Activated CD4-positive, alpha-beta T cell treated with anti-CD3 and anti-CD28 coated beads, Interleukin-10, Interleukin-2, amounts not matched to agents 100 ng/mL and 50 ng/mL, durations not matched to agents 16 hours and 8 hours (primary cell): Measurements from ENCODE around the gene VDR.

ENCODE experiments used
- DNase-seq: peaks from one replicate; pipeline ENCODE4 v3.0.0-alpha.2; 2020

Gene VDR

DNA sequence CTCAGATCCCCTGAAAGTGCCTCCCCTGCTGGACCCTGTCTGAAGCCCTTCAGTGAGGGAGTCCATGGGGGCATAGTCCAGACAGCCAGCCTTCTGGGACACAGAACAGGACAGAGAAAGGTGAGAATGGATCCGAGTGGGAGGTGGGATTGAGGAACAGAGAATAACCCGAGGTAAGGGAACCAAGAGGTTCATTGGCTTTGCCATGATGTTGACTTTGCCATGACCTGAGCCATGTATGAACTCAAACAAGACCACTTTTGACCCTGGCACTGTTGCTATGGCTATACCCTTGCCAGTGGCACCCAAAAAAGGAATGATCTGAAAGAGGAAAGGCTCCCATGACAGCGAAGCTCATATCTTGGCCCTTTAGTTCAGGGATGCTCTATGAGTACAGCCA is 22.6 kb upstream of the VDR start:
- DNase-seq = no peak

DNA sequence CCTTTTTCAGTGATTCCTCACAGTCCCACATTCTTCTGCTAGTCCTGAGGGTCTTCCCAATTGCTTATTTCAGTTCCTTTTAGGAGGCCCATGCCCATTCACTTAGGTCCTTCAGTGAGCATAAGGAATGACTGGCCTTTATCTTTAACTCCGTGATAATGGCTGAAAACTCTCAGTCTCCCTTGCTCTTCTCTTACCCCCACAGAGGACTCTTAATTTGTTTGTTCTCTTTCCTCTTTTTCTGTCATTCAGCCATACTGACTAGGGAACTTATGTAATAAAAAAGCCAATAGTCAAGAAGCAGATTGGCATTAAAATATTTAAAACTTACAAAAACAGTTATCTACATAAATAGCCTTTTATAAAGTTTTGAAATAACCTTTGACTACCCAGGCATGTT is 17.1 kb upstream of the VDR start:
- no peak for DNase-seq

DNA sequence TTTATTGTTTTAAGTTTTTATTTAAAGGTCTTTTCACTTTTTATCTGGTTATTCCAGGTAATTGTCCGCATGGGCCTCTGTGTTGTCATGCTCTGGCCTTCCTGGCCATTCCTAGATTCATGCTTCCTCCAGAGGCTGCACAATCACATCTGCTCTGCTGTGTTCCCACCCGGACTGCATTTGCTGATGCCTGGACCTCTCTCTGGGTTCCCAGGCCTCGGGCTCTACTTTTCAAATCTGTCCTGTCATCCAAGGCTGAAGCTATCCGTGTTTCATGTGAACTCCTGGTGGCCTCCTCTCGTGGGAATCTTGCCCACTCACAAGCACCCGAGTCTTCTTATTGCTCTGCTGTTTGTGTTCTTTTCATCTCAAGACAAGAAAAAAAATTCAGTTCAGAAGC is 16.1 kb upstream of the VDR start:
- DNase-seq = no peak

DNA sequence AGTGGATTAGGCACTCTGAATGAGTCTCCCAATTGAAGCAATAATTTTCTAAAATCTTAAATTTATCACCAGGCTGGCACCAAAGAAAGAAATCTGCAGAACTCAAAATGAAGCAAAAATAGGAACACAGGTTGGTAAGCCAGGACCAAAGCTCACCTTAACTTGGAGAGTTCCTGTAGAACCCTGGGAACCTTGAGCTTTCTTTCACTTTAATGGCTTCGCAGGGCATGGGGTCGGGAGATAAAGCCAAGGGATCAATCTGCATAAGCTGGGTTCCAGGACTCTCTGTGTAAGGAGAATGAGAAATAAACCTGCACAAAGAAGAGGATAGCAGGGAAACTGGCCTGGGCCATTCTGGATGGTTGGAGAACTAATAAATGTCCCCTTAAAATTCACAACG is 8.3 kb upstream of the VDR start:
- DNase-seq = no peak

DNA sequence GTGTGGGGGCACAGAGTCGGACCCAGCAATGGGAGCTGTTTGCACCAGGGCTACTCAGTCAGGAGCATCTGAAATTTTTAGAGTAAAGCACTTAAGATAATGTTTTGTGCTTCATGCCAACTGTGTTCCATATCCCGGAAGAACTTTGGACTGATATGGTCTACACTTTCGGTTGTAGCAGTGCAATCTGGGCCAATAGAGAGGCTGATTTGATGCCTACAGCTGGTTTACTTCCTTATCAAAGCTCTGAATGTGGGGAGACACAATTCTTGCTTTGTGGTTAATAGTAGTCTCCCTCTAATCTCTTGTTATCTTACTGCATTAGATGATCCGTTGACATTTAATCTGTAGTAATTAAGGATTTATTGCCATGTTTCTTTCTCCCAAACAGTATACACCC is 7.8 kb upstream of the VDR start:
- no peak for DNase-seq

DNA sequence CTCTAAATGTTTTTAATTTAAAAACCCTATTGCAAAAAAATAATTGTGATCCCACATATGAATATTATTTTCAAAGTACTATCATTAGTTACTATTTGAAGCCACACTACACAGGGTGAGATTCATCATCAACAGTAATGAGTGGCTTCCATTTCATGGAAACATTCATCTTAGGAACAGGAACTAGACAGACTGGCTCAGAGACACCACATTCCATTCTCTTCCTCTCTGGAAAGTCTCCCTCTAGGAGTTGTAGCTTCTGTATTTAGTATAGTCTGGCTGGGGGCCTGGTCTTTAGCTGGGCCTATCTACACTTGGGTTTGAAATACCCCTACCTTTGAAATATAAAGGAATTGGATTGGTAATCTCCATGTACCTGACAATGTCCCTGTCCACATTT is 6.2 kb upstream of the VDR start:
- DNase-seq = no peak

DNA sequence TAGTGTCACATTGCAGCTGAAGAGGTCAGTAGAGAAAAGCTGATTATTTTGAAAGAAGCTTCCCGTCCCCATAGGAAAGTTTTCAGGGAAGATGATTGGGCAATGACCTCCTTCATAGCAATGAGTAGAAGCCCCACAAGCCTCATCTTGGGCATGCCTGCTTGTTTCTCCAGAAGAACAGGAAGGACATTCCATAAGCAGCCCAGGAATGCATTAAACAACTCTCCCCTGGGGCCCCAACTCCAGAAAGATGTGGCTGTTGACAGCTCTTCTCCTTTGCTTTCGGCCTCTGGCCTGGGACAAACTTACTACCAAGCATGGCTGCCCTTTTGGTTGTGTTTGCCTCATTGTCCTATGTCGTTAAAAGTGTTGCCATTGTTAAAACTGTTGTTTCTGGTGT is 5.7 kb upstream of the VDR start:
- no peak for DNase-seq

DNA sequence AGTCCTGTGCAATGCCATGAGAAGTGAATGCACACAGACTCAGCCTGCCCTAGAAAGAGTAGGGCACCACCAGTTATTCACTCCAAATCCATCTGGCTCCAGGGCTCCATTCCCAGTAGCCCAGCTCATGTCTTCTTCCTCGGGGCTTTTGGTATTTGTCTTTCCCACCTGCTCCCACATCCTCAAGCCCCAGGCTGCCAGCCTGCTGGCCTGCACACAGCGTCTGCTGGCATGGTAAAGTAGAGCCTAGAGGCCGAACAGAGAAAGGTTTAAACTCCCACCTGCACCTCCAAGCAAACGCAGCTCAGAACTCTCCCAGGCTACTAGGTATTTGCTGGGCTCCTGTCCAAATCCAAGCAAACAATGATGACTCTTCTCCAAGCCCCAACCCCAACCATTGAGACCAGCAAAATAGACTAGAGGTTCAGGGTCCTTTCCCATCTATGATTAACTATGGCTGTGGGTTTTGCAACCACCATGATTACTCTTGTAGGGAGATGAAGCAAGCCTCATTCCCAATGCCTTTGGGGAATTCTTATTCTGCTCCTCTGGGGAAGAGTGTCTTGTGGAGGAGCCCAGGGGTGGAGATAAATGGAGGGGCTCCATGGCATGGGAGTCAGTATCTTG is 5.2 kb upstream of the VDR start:
- no peak for DNase-seq

DNA sequence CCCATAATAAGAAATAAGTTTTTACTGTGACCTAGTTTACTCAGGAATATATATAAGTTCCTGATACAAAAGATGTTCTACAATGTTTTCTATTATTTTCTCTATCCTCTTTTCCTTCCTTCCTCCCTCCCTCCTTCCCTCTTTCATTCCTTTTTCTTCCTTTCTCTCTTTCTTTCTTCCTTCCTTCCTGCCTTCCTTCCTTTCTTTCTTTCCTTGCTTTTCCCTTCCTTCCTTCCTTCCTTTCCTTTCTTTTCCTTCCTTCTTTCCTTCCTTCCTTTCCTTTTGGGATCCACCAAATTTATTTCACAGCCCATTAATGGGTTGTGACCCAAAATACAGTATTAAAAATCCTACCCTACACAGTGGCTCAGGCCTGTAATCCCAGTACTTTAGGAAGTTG is 3.9 kb upstream of the VDR start:
- no peak for DNase-seq

DNA sequence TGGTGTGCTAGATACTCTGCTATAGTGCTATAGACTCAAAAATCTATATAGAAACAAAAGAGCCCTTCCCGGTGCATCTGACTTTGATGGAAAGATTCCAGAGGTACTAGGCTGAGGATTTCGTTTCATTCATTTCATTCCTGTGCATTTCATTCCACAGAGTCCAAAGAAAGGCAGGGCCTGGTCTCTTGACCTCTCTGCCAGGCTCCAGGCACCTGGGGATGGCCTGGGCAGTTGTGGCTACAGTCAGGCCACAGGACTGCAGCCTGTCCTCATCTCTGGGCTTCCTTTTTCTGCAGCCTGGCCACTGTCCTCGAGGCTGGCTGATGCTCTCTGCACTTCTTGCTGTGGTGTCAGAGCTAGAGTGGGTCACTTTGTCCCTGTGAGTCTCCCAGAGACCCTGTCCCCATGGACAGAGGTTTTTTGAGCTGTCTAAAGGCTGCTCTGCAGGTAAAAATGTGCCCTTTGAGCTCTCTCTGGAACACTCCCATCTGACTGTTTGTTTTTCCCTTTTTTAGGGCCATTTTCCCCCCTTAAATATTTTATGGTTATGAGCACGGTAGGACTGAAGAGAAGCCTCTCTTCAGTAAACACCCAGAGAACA is 3.2 kb upstream of the VDR start:
- no peak for DNase-seq

DNA sequence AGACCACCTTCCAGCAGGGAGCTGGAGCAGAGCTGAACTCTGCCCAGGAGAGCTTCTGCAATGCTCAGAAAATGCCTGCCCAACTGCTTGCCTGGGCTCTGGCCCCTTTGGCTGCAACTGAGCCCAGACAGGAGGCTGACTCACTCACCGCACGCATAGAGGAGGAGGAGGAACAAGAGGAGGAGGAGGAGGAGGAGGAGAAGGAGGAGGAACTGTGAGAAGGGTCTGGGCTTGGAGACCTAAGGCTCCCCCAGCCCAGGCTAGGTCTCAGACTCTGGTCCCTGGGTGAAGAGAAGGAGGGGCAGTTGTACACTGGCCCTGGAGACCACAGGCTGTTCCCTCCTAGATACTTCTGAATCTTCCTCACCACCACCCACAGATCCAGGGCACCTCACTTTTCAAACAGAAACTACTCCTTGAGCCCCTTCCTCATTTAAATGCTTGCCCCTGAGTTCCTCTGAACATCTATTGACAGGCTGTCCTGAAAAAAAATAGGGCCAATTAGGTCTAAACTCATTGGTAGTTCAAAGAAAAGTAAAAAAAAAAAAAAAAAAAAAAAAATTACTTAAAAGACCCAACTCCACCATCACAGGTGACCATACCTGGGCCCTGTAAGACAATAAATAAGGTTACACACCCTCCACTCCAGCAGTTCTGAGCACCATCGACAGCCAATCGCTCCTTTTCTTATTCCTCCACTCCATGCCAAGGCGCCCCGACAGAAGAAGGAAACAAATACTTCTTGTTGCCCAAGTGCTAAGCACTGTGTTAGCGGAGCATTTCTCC is 674 bp downstream of the VDR start:
- peak; percentile 87 for DNase-seq

DNA sequence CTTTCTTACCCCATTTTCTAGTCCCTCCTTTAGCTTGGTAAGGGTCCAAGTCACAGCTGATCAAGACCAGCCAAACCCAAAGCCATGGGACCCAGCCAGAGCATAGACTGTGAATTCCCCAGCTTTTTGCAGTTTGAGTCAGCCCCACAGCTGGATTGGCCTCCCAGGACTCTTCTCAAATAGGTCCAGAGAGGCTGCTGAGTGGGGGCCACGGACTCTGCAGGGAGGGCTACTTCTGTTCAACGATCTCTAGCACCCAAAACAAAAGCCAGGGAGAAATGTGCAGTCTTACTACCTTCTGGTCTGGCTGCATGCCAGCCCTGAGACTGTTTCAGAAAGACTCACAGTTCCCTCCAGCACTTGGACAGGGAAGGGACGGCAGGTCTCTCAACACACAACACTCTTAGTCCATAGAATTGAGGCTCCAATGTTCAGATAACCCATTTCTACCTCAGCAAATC is 1.6 kb downstream of the VDR start:
- DNase-seq = peak; percentile 52

DNA sequence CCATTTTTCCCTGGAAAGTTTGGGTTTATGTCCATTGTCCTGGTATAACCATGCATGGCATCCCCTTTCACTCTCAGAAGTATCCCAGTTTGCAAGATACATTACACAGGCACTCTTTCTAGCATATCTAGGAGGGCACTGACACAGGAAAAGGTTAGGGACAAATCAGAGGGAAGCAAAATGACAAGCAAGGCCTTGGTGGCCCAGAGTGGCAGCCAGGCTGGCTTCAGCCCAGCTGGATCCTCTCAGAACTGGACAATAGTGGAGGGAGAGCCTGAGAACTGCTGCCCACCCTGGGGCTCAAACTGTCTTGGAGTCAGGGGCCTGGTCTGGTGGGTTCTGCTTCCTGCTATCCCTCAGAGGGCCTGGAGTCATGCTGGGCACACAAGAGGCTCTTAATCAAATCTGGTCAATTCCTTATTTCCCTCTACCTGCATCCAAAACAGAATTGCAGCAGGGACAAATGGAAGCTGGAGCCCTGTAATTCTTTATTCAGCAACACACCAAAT is 2.6 kb downstream of the VDR start:
- DNase-seq = no peak

DNA sequence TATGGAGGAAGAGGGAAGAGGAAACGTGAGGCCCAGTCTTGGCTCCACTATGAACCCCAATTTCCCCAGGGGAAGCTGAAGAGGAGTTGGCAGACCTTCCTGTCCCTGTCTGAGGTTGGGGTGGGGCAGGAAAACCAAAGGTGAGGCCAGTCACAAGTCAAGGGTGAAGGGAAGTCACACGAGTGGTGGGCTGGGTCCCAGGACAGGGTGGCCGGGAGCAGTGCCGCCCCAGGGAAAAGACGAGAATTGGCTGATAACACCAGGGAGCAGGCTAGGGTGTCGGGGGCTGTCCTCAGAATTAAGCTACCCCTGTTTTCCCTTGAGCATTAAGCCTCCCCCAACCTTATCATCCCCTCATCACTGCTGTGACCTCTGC is 3.1 kb downstream of the VDR start:
- DNase-seq = no peak

DNA sequence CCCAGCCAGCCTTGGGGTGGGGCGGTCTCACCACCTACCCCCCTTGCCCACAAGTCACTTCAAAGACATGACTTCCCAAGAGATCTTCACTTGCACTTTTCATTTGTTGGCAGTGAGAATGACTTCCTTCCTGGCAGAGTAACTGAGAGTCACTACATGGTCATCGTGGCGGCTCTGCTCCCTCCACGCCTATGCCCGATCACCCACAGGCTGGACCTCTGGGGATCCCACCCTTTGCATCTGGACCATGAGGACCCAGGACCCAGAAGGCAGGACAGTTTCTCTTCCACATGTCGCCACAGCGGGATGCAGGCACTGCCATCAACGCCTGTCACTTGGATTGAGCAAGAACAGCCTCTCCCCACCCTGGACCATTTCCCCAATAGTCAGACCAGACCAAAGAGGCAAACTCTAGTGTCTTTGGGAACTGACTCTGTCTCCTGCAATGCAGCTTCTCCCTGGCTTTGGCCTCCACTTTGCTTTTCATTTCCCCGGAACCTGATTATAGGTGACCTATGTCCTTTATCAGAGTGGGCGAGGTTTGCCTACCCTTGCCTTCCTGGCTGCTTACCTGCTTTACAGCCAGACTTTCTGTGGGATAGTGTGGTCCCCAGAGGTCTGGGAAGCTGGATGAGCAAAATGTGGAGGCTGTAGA is 3.6 kb downstream of the VDR start:
- peak; percentile 35 for DNase-seq

DNA sequence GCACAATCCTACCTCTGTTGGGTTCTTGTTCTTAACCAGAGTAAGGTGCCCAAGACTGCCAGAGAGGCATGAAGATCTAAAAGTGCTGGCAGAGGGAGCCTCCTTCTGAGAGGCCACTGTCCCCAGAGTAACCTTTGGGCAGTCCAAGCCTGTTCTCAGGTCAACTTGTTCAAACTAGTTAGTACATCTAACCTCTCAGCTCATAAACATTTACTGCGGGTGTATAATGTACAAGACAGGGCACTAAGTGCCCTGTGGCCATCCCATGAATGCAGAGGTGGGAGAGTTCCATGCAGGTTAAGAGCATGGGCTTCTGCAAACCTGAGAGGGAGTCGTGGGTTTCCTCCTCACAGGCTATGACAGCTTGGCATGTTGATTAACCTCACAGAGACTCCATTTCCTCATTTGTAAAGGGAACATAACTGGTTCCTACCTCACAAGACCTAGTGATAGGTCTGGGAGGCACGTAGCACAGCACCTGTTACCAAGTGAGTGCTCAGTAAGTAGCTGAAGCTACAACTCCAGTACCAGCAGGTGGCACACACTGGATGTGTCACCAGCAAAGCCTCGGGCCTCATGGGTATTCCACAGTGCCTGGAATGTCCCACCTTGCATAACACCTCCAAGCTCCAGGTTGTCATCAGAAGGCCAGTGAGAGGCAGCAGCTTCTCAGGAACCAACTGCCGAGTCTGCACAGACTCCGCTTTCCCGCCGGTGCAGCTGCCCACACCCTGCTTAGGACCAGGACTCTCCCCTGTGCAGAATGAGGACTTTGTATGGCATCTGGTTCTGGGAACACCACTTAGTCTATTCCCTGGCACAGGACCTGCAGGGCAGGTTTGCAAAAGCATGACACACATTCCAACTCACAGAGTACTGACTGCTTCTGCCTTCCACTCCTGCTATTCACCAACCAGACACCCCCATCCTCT is 4.4 kb downstream of the VDR start:
- DNase-seq = peak; percentile 24

DNA sequence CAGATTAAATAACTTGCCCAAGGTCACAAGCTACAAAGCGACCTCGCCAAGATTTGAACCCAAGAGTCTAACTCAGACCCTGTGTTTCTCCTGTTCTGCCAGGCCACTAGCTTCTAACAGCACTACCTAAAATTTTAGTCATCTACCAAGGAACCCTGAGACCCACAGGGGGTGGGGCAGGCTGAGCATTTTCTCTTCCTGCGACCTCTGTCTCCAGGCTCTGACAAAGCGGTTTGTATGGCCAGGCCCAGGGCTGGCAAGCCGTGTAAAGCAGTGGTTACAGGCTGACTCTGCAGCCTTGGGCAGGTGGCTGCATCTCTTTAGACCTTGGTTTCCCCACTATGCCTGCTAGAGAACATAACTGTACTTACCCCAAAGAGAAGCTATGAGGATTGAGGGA is 5.3 kb downstream of the VDR start:
- no peak for DNase-seq

DNA sequence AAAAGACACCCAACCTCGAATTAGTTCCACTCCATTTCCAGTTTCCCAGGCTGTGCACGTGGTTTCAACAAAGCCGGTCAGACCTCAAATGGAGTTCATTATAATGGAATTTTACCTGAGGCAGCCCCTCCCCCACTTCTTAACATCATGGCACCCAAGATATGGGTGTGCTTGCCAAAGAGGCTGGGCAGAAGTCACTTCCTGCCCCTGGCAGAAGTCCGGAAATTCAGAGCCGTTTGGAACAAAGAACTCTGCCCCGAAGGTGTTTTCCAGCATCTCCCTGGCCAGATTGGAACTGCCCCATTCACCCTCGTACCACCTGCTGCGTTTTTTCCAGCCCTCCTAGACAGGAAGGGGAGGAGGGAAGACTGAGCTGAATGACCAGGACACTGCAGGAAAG is 8.2 kb downstream of the VDR start:
- no peak for DNase-seq

DNA sequence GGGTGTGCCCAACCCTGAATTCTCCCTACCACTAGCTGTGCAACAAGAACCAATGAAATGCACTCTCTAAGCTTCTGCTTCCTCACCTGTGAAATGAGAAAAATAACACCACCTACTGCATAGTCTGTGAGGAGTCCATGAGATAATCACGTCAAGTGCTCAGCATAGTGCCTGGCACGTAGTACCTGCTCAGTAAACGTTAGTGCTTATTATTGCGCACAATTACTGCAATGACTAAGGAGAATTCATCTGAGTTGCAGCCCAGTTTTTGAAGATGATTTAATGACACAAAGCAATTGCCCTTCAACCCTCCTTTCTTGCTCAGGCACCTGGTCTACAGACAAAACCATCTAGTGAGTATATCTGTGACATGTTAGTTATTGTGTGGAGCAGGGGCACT is 8.8 kb downstream of the VDR start:
- no peak for DNase-seq

DNA sequence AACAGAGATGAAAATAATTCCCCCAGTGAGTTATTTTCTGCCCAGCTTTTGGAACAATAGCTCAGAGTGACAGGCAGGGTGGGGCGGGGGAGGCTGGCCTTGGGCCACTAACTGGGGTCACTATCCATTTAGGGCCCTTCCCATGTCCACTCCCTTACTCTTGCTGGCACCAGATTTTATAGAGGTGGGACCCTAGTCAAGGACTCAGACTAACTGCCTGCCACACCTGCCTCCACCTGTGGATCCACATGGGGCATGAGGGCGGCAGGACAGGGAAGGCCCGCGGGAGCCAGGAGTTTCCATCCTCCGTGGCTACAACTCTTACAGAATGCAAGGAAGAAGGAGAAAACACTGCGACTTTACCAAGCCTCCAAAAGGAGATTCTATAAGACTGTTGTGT is 10.1 kb downstream of the VDR start:
- no peak for DNase-seq

DNA sequence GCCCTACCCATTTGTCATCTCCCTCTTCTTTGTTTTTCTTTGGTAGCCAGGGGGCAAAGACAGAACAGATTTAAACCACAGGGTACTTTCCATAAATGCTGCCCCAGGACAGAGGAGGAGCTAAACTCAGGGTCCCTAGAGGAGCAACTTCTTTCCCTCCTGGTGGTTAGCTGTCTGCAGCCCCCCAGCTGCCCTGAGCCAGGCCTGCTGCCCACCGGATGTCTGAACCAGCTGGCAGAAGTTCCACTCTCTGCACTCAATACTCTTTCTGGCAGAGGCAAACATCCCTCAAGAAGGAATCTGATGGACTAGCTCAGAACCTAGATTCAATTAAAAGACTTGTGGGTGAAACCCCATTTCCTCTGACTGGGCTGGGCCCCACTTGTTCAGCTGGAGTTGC is 10.7 kb downstream of the VDR start:
- no peak for DNase-seq

DNA sequence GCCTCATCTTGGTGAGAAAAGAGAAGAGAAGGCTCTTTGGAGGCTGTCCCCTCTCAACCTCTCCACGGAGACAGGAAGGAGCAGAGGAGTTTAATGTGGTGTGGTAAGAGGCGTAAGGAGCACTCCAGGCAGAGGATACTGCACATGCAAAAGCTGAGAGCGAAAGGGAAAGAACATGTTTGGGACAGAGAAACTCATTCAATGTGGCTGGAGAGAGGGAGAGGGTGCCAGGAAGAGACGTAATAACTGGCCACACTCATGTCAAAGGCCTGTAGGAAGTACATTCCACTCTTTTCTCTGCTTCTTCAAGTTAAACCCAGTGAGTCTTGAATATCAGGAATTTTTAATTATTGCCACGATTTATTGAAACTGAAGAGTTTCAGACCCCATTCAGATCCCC is 12.0 kb downstream of the VDR start:
- no peak for DNase-seq

DNA sequence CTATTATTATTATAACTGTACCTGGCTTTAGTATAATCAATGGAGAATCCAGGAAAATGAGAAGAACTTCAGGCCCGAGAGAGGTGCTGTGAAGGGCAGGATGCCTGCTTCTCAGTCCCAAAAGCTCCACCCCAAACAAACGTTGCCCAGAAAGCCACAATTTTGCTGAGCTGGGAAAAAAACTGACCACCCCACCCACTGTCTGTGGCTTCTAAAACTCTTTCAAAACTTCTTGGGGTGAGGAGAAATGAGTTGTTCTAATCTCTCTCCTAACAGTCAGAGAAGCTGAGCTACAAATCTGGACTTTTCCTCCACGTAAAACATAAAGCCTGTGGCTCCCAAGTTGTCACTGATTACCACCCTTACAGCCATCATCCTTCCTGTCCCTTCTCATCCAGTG is 13.4 kb downstream of the VDR start:
- DNase-seq = peak; percentile 65
